Upper lobe of right lung (tissue), 1 donor: ENCODE results near the gene FRRS1L. TPM values are rescaled to one million over a fixed set of nuclear protein-coding genes. Genes with fewer than 3 reads are reported as not detected.

ENCODE experiments used
- ATAC-seq: fragments of 200-7000 bp; cut with Tn5 transposase; one replicate; pipeline ENCODE4 v1.9.1; 2020; ENCODE audit warnings: mild to moderate bottlenecking, moderate library complexity
- DNase-seq: peaks from one replicate; pipeline ENCODE4 v3.0.0-alpha.2; 2020
- H3K27ac ChIP-seq: fragments of 200-600 bp; one replicate; pipeline ENCODE4 v1.8.0; 2022
- H3K27me3 ChIP-seq: fragments of 200-600 bp; one replicate; pipeline ENCODE4 v1.8.0; 2022; ENCODE audit warnings: mild to moderate bottlenecking
- H3K36me3 ChIP-seq: fragments of 200-600 bp; one replicate; pipeline ENCODE4 v1.8.0; 2022
- H3K4me1 ChIP-seq: fragments of 200-600 bp; one replicate; pipeline ENCODE4 v1.8.0; 2022
- H3K4me3 ChIP-seq: fragments of 200-600 bp; one replicate; pipeline ENCODE4 v1.8.0; 2022; ENCODE audit warnings: mild to moderate bottlenecking
- H3K9me3 ChIP-seq: fragments of 200-600 bp; one replicate; pipeline ENCODE4 v1.8.0; 2022
- CTCF ChIP-seq: fragments of 200-600 bp; IDR thresholded peaks from one replicate; pipeline ENCODE4 v1.8.0; 2022; ENCODE audit warnings: antibody characterized with exemption
- intact Hi-C: fragments of 100-400 bp; cut with DNase I; formaldehyde crosslinking; loops from one replicate; pipeline ENCODE4 v1.11.0; 2022
- total RNA-seq: library from RNA; stranded (reverse); fragmentation: NEBNext Ultra II Directional; extraction: Animal tissue kit (Norgen Biotek cat#: 25700); gene quantifications from one replicate; pipeline ENCODE4 v1.2.1, GENCODE V29; 2021
- donor health status: DM: no; HTN: yes; CAD: no; lungs with severe emphysema.

Gene FRRS1L
- total RNA-seq, 1 donor from 2014 or later: 0.09 TPM

GRCh38 chr9:109082091-109082620, 84.9 kb downstream of the FRRS1L start:
- Histone ChIP-seq H3K27ac (no peak overlapping the region), H3K27me3 (no peaks in the 10 kb centered on the region), H3K9me3 (no peaks in the 10 kb centered on the region), H3K4me1 (no peaks in the 10 kb centered on the region), H3K4me3 (no peak overlapping the region), H3K36me3 (peaks cover 59% of the 10 kb centered on the region)
- no peak for ATAC-seq
- no peak for TF ChIP-seq CTCF
- intact Hi-C loops: no loop called here
- DNase-seq: no peak

Other genes with a start within 250 kb of the FRRS1L start
- gene ELP1, start 233.1 kb downstream of the FRRS1L start, total RNA-seq: 18.3 TPM
- gene ABITRAM, start 232.8 kb downstream of the FRRS1L start, total RNA-seq: 13.3 TPM
- gene CTNNAL1, start 153.8 kb downstream of the FRRS1L start, total RNA-seq: 69.4 TPM
- gene TMEM245, start 47.3 kb downstream of the FRRS1L start, total RNA-seq: 92.1 TPM
- gene EPB41L4B, start 153.8 kb upstream of the FRRS1L start, total RNA-seq: 10.1 TPM